C4-2B (cell line): ENCODE results near the gene PFKL.

ENCODE experiments used
- H3K27ac ChIP-seq: fragments of 450-650 bp; 2 replicates; pipeline ENCODE4 v1.5.1; 2017
- CTCF ChIP-seq: fragments of 450-650 bp; conservative IDR thresholded peaks from 2 replicates; pipeline ENCODE4 v1.5.1; 2017; ENCODE audit warnings: mild to moderate bottlenecking
- ZFX ChIP-seq: fragments of 450-650 bp; IDR thresholded peaks from 2 replicates; pipeline ENCODE4 v1.6.1; 2017

Gene PFKL

GRCh38 chr21:44328242-44328895 lies 28.5 kb downstream of the PFKL start:
- H3K27ac ChIP-seq = no peak overlapping the region
- no peak for TF ChIP-seq ZFX
- no peak for TF ChIP-seq CTCF

GRCh38 chr21:44329086-44329889 lies 29.4 kb downstream of the PFKL start:
- no peak for TF ChIP-seq CTCF
- TF ChIP-seq ZFX = no peak
- no peak overlapping the region for H3K27ac ChIP-seq

- H3K27ac ChIP-seq = no peak overlapping the region
- no peak for TF ChIP-seq ZFX
- no peak for TF ChIP-seq CTCF
Measured at GRCh38 chr21:44329971-44330681, 30.3 kb downstream of the PFKL start.

- H3K27ac ChIP-seq = no peak overlapping the region
- TF ChIP-seq CTCF (no peak), ZFX (no peak)
Measured at GRCh38 chr21:44330698-44331097, 30.8 kb downstream of the PFKL start.

- TF ChIP-seq ZFX (no peak), CTCF (no peak)
Measured at GRCh38 chr21:44331209-44331608, 31.4 kb downstream of the PFKL start.

GRCh38 chr21:44331650-44332307 lies 31.9 kb downstream of the PFKL start:
- no peak for TF ChIP-seq CTCF
- TF ChIP-seq ZFX = no peak

More at GRCh38 chr21:44331209-44331608, 31.4 kb downstream of the PFKL start:
- H3K27ac ChIP-seq = no peak overlapping the region

More at GRCh38 chr21:44331650-44332307, 31.9 kb downstream of the PFKL start:
- H3K27ac ChIP-seq = no peak overlapping the region
